Astrocyte (in vitro differentiated cells and primary cell): ENCODE data around the gene CCDC57.

ENCODE experiments used
- EZH2 ChIP-seq: IDR thresholded peaks from 2 replicates; pipeline ENCODE4 v1.6.1; 2012; ENCODE audit warnings: mild to moderate bottlenecking, low read length, inconsistent platforms; ENCODE audit not compliant: insufficient read depth
- TF ChIP-seq, protein P1 (sequence below): IDR thresholded peaks from 2 replicates; pipeline ENCODE4 v1.5.1; 2011; ENCODE audit warnings: low read depth, mild to moderate bottlenecking, inconsistent platforms, low read length, moderate library complexity; ENCODE audit not compliant: insufficient read depth

DNA sequence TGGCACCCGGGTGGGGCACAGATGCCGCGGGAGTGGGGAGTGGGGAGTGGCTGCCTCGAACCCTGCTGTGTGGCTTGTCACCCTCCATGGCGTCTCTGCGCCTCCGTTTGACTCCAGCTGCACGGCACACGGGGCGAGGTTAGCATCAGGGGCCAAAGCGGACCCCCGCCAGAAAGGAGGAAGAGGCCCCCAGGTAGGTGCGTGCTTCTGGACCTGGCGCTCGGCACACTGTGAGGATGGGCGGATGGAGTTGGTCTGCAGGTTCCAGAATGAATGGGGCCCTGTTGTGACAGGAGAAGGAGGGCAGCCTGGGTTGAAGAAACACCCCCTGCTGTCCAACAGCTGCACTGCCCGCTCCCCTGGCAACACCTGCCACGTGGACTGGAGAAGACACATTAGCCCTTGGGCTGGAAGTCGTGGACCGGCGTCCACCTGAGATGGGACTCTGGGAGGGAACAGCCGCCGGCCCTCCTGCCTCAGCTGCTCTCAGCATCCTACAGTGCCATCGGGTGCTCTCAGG lies 105.2 kb downstream of the CCDC57 start:
- TF ChIP-seq, protein P1, sequence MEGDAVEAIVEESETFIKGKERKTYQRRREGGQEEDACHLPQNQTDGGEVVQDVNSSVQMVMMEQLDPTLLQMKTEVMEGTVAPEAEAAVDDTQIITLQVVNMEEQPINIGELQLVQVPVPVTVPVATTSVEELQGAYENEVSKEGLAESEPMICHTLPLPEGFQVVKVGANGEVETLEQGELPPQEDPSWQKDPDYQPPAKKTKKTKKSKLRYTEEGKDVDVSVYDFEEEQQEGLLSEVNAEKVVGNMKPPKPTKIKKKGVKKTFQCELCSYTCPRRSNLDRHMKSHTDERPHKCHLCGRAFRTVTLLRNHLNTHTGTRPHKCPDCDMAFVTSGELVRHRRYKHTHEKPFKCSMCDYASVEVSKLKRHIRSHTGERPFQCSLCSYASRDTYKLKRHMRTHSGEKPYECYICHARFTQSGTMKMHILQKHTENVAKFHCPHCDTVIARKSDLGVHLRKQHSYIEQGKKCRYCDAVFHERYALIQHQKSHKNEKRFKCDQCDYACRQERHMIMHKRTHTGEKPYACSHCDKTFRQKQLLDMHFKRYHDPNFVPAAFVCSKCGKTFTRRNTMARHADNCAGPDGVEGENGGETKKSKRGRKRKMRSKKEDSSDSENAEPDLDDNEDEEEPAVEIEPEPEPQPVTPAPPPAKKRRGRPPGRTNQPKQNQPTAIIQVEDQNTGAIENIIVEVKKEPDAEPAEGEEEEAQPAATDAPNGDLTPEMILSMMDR = peak; percentile 5
- no peak for TF ChIP-seq EZH2
